Fibroblast of skin of abdomen (primary cell): ENCODE data around the gene STK39.

ENCODE experiments used
- DNase-seq: peaks from one replicate; pipeline ENCODE4 v3.0.0-alpha.2; 2013

Gene STK39

GRCh38 chr2:167987026-167987425 is 260.4 kb downstream of the STK39 start:
- DNase-seq: no peak

- no peak for DNase-seq
Measured at GRCh38 chr2:167986223-167986622, 261.2 kb downstream of the STK39 start.

GRCh38 chr2:167981945-167982344 is 265.4 kb downstream of the STK39 start:
- DNase-seq: no peak

- DNase-seq: no peak
Measured at GRCh38 chr2:167980439-167980838, 267.0 kb downstream of the STK39 start.

- DNase-seq: no peak
Measured at GRCh38 chr2:167972746-167973145, 274.6 kb downstream of the STK39 start.

- no peak for DNase-seq
Measured at GRCh38 chr2:167972020-167972419, 275.4 kb downstream of the STK39 start.

- DNase-seq: no peak
Measured at GRCh38 chr2:167966937-167967913, 280.2 kb downstream of the STK39 start.

- no peak for DNase-seq
Measured at GRCh38 chr2:167965907-167966761, 281.3 kb downstream of the STK39 start.

GRCh38 chr2:167964650-167965413 is 282.6 kb downstream of the STK39 start:
- DNase-seq: no peak

- DNase-seq: no peak
Measured at GRCh38 chr2:167963899-167964649, 283.3 kb downstream of the STK39 start.

GRCh38 chr2:167962436-167963226 is 284.8 kb downstream of the STK39 start:
- no peak for DNase-seq

- no peak for DNase-seq
Measured at GRCh38 chr2:167961536-167962048, 285.8 kb downstream of the STK39 start.

GRCh38 chr2:167960089-167960747 is 287.2 kb downstream of the STK39 start:
- DNase-seq: no peak

- DNase-seq: no peak
Measured at GRCh38 chr2:167957662-167958061, 289.7 kb downstream of the STK39 start.

GRCh38 chr2:167955264-167955906 is 292.0 kb downstream of the STK39 start:
- DNase-seq: no peak

GRCh38 chr2:167954495-167954894 is 292.9 kb downstream of the STK39 start:
- no peak for DNase-seq

GRCh38 chr2:167953776-167954175 is 293.6 kb downstream of the STK39 start:
- no peak for DNase-seq

- no peak for DNase-seq
Measured at GRCh38 chr2:167950571-167950970, 296.8 kb downstream of the STK39 start.

GRCh38 chr2:167946441-167946841 is 301.0 kb downstream of the STK39 start:
- no peak for DNase-seq
